ENCODE measurements around the gene RSPH10B2. TPM values are rescaled to one million over a fixed set of nuclear protein-coding genes. Genes with fewer than 3 reads are reported as not detected.
A peak's percentile ranks its signal among the peaks of the same experiment; 100 is the strongest.
"Not testable (repeated sequence)": the region's sequence is repeated elsewhere in the genome, so short reads cannot be mapped to it uniquely, and the experiment has no call there.

Gene RSPH10B2
- total and polyA plus RNA-seq, 2 of the 13 experiments (the other 11 are each of a cell fraction or from before 2014, with no cell fraction given), result 0.31 TPM; not detected in 1

DNA sequence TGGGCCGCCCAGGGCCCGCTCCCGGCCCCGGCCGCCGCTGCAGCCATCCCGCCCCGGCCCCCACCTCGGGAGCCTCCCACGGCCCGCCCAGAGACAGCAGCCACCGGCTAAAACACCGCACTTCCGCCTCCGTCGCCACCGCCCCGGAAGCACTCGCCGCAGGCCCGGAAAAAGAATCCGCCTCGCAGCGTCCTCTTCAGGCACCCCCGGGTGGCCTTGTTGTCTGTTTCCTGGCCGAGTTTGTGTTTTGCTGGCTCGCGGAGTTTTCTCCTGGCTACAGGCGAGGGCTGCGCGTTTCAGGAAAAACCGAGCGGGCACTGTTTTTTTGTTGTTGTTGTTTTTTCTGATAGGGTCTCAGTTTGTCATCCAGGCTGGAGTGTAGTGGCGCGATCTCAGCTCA is 72.2 kb downstream of the RSPH10B2 start, which contains the start of gene CCZ1B (continued):
- TF ChIP-seq CREB1 (IDR thresholded peaks at IDR 0.05) (peak; percentile 22; the same call in 1 of the 2 replicates), CREB1 (CRISPR knock-in tag; IDR thresholded peaks at IDR 0.05) (peak; percentile 75), SAP130 (CRISPR knock-in tag; IDR thresholded peaks at IDR 0.05; ENCODE audit: low read depth) (peak; percentile 92), NKX3-1 (CRISPR knock-in tag; IDR thresholded peaks at IDR 0.05) (0 out of 2 replicates have a peak, but pooled peaks have one; percentile 61), NR2F6 (CRISPR knock-in tag; IDR thresholded peaks at IDR 0.05) (peak; percentile 25; the same call in 1 of the 2 replicates), FOXO1 (CRISPR knock-in tag; IDR thresholded peaks at IDR 0.05) (0 out of 2 replicates have a peak, but pooled peaks have one; percentile 33), NFYC (CRISPR knock-in tag; IDR thresholded peaks at IDR 0.05) (0 out of 2 replicates have a peak, but pooled peaks have one; percentile 12)
- not testable (repeated sequence) for TF ChIP-seq NR2F6 (IDR thresholded peaks at IDR 0.05)

DNA sequence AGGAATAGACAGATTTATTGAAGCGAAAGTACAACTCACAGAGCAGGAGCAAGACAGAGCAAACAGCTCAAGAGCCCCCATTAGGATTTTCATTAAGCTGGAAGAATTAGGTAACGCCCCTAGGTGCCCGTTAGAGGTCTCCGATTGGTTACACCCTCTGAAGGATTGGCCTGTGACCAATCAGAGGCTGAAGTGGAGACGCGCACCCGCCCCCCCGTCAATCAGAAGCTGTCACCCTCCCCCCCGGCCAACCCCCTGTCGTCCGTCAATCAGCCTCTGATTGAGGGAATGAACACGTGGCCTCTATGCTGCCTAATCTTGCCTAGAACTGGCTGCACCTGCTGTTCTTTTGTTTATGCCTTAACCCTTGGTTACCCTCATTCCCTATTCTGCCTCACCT is 73.3 kb downstream of the RSPH10B2 start:
- H3K4me2 ChIP-seq (ENCODE audit: low read depth, low read length); H3K36me3 ChIP-seq (replicated peaks in 1 of 2; ENCODE audit: control insufficient read depth in 1 of 2, insufficient read depth in 2 of 2, low read length in 2 of 2); H2AFZ ChIP-seq (ENCODE audit: low read length); H3K27me3 ChIP-seq (ENCODE audit: control insufficient read depth in 1 of 2, insufficient read depth in 2 of 2, low read length in 2 of 2); POLR2A ChIA-PET; H3K9me3 ChIP-seq (ENCODE audit: low read length); ATAC-seq; BruUV-seq (replicated peaks); FAIRE-seq; intact Hi-C loops (cut with micrococcal nuclease; ENCODE audit: unreplicated experiment); in situ Hi-C loops (cut with HindIII; ENCODE audit: extremely low pct_ligation_motif_present, low pct_unique_long_range_greater_than_20kb); DNase-seq (ENCODE audit: low spot score); H3K4me3 ChIP-seq (replicated peaks in 1 of 3; ENCODE audit: insufficient read depth in 1 of 3, low read depth in 2 of 3, low read length in 3 of 3); H3K27ac ChIP-seq (ENCODE audit: extremely low read length, insufficient read depth, low read length); H4K20me1 ChIP-seq (ENCODE audit: insufficient read depth, low read length); H3K79me2 ChIP-seq (ENCODE audit: insufficient read depth, low read length); H3K9ac ChIP-seq (ENCODE audit: insufficient read depth, low read depth, low read length); CTCF ChIA-PET (ENCODE audit: low intra/inter-chr PET ratio, low total read pairs): not testable (repeated sequence)
- WGBS (ENCODE audit: low lambda C conversion rate), result 84% methylated on average over 12 of the region's 12 CpGs
- H3K4me1 ChIP-seq (ENCODE audit: insufficient read depth, low read length), result peaks cover 23% of the 10 kb centered on the region
- peak; percentile 37; the same call in 1 of the 2 replicates for TF ChIP-seq NFYC (CRISPR knock-in tag; IDR thresholded peaks at IDR 0.05)
- TF ChIP-seq NFYB (CRISPR knock-in tag; IDR thresholded peaks at IDR 0.05), result peak; percentile 41; the same call in 1 of the 2 replicates

DNA sequence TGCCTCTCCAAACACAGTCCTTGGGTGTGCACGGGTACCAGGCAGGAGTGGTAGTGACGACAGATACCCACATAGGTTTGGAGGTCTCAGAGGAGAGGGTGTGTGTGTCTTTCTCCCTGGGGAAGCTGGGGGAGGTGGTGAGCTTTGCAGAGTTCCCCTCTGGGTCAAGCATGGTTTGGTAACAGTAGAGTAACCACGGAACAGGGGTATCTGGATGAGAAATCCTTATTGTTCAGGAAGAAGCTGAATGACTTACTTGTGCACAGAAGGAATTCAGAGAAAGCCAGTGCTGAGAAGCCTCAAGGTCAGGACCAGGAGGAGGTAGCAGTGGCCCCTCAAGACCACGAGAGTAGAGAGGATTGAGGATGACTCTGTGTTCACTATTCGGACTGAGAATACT is 75.7 kb downstream of the RSPH10B2 start:
- in situ Hi-C loops (cut with HindIII; ENCODE audit: extremely low pct_ligation_motif_present, low pct_unique_long_range_greater_than_20kb); H3K4me2 ChIP-seq (ENCODE audit: low read depth, low read length); ATAC-seq; H2AFZ ChIP-seq (ENCODE audit: low read length); FAIRE-seq; H4K20me1 ChIP-seq (ENCODE audit: insufficient read depth, low read length); H3K9ac ChIP-seq (ENCODE audit: insufficient read depth, low read depth, low read length); BruUV-seq (replicated peaks); H3K9me3 ChIP-seq (ENCODE audit: low read length); H3K36me3 ChIP-seq (replicated peaks in 1 of 2; ENCODE audit: control insufficient read depth in 1 of 2, insufficient read depth in 2 of 2, low read length in 2 of 2); H3K27me3 ChIP-seq (ENCODE audit: control insufficient read depth in 1 of 2, insufficient read depth in 2 of 2, low read length in 2 of 2); CTCF ChIA-PET (ENCODE audit: low intra/inter-chr PET ratio, low total read pairs); H3K4me3 ChIP-seq (replicated peaks in 1 of 3; ENCODE audit: insufficient read depth in 1 of 3, low read depth in 2 of 3, low read length in 3 of 3); H3K79me2 ChIP-seq (ENCODE audit: insufficient read depth, low read length); H3K27ac ChIP-seq (ENCODE audit: extremely low read length, insufficient read depth, low read length); DNase-seq (ENCODE audit: low spot score); intact Hi-C loops (cut with micrococcal nuclease; ENCODE audit: unreplicated experiment): not testable (repeated sequence)
- peaks cover 23% of the 10 kb centered on the region for H3K4me1 ChIP-seq (ENCODE audit: insufficient read depth, low read length)
- POLR2A ChIA-PET, result interaction anchor here (0.6 kb wide), 1 partner anchor 723 kb away, joined by 3 read pairs; no protein-coding TSS in a partner anchor
- WGBS (ENCODE audit: low lambda C conversion rate), result 27% methylated on average over 5 of the region's 5 CpGs

DNA sequence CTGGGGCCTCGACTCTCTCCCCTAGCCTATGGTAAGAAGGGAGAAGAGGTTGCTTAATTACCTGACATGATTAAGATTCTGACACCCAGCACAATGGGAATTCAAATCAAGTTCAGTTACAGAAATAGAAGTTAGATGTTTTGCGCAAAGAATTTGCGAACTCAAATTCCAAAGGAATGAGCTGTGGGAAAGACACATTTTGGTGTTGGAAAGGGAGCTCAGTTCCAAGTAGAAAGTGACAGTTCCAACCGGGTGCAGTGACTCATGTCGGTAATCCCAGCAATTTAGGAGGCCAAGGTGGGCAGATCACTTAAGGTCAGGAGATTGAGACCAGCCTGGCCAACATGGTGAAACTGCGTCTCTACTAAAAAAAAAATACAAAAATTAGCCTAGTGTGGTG is 76.1 kb downstream of the RSPH10B2 start:
- H3K36me3 ChIP-seq (replicated peaks in 1 of 2; ENCODE audit: control insufficient read depth in 1 of 2, insufficient read depth in 2 of 2, low read length in 2 of 2); H3K9me3 ChIP-seq (ENCODE audit: low read length); H3K27me3 ChIP-seq (ENCODE audit: control insufficient read depth in 1 of 2, insufficient read depth in 2 of 2, low read length in 2 of 2); H3K9ac ChIP-seq (ENCODE audit: insufficient read depth, low read depth, low read length); H3K27ac ChIP-seq (ENCODE audit: extremely low read length, insufficient read depth, low read length); H3K4me3 ChIP-seq (replicated peaks in 1 of 3; ENCODE audit: insufficient read depth in 1 of 3, low read depth in 2 of 3, low read length in 3 of 3); H3K79me2 ChIP-seq (ENCODE audit: insufficient read depth, low read length); BruUV-seq (replicated peaks); H2AFZ ChIP-seq (ENCODE audit: low read length); CTCF ChIA-PET (ENCODE audit: low intra/inter-chr PET ratio, low total read pairs); DNase-seq (ENCODE audit: low spot score); intact Hi-C loops (cut with micrococcal nuclease; ENCODE audit: unreplicated experiment); H3K4me2 ChIP-seq (ENCODE audit: low read depth, low read length); FAIRE-seq; H4K20me1 ChIP-seq (ENCODE audit: insufficient read depth, low read length); ATAC-seq; in situ Hi-C loops (cut with HindIII; ENCODE audit: extremely low pct_ligation_motif_present, low pct_unique_long_range_greater_than_20kb): not testable (repeated sequence)
- peaks cover 23% of the 10 kb centered on the region for H3K4me1 ChIP-seq (ENCODE audit: insufficient read depth, low read length)
- POLR2A ChIA-PET, result interaction anchor here (0.6 to 2.9 kb wide), 2 partner anchors 16 to 724 kb away, joined by 3 to 11 read pairs; no protein-coding TSS in a partner anchor
- 72% methylated on average over 6 of the region's 6 CpGs for whole genome bisulfite sequencing (ENCODE audit: low lambda C conversion rate)

All from HepG2 (cell line).